AML-193 (cell line): ENCODE results near the gene PDGFRB.

Source experiments
- DNase-seq, 2 experiments: peaks; one replicate each; lab custom pipeline; 2025; lab: John Stamatoyannopoulos, UW

PDGFRB gene

GRCh38 chr5:150155258-150156026 lies at the start of gene PDGFRB:
Gene PDGFRB (minus strand): TSS chr5:150155845. CDS start chr5:150137047, 18,798 bp downstream.
- no peak for DNase-seq

GRCh38 chr5:150204590-150204960 lies 48.9 kb upstream of the PDGFRB start:
- DNase-seq: no peak

GRCh38 chr5:150203832-150204589 lies 48.4 kb upstream of the PDGFRB start:
- DNase-seq: no peak

- no peak for DNase-seq
Observed at GRCh38 chr5:150202501-150202900, 46.9 kb upstream of the PDGFRB start.

GRCh38 chr5:150197476-150197875 lies 41.8 kb upstream of the PDGFRB start:
- no peak for DNase-seq

- DNase-seq: no peak
Observed at GRCh38 chr5:150196986-150197385, 41.3 kb upstream of the PDGFRB start.

GRCh38 chr5:150196514-150196913 lies 40.9 kb upstream of the PDGFRB start:
- no peak for DNase-seq

GRCh38 chr5:150195736-150196485 lies 40.3 kb upstream of the PDGFRB start:
- DNase-seq: no peak

- no peak for DNase-seq
Observed at GRCh38 chr5:150192462-150192861, 36.8 kb upstream of the PDGFRB start.

- no peak for DNase-seq
Observed at GRCh38 chr5:150190987-150191386, 35.3 kb upstream of the PDGFRB start.

- no peak for DNase-seq
Observed at GRCh38 chr5:150190503-150190979, 34.9 kb upstream of the PDGFRB start.

GRCh38 chr5:150189728-150190502 lies 34.3 kb upstream of the PDGFRB start, which contains the start of gene SLC6A7:
Gene SLC6A7 (plus strand): TSS chr5:150190062. CDS start chr5:150190328, 266 bp downstream.
- no peak for DNase-seq

GRCh38 chr5:150189326-150189725 lies 33.7 kb upstream of the PDGFRB start:
- no peak for DNase-seq

GRCh38 chr5:150188146-150188842 lies 32.6 kb upstream of the PDGFRB start:
- DNase-seq: no peak

GRCh38 chr5:150186897-150187296 lies 31.3 kb upstream of the PDGFRB start:
- DNase-seq: no peak

GRCh38 chr5:150186137-150186536 lies 30.5 kb upstream of the PDGFRB start:
- no peak for DNase-seq

- DNase-seq: no peak
Observed at GRCh38 chr5:150184990-150185912, 29.6 kb upstream of the PDGFRB start.

- no peak for DNase-seq
Observed at GRCh38 chr5:150184006-150184405, 28.4 kb upstream of the PDGFRB start.

- DNase-seq: no peak
Observed at GRCh38 chr5:150183436-150183835, 27.8 kb upstream of the PDGFRB start.

GRCh38 chr5:150182774-150183173 lies 27.1 kb upstream of the PDGFRB start:
- DNase-seq: no peak
